Measurements from ENCODE around the gene LDLRAD4.
A peak's percentile ranks its signal among the peaks of the same experiment; 100 is the strongest.

The LDLRAD4 gene

DNA sequence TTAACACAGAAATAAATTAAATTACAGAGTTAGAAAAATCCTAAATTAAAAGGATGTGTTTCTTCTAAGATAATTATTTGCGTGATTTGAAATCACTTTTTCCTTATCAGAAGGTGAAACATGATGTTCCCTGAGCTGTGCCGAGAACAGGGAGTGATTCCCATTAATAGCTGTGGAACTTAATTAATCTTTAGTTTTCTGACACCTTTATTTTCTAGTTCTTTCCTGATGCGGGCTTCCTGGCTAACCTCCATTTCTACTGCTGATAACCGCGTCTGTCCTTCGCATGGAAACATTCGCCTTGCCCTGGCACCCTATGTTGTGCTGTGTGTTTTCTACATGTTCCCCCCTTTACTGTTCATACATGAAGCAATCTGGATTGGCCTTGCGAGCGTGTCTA is 334.9 kb downstream of the LDLRAD4 start:
- no peak for DNase-seq (ENCODE audit: low spot score)

DNA sequence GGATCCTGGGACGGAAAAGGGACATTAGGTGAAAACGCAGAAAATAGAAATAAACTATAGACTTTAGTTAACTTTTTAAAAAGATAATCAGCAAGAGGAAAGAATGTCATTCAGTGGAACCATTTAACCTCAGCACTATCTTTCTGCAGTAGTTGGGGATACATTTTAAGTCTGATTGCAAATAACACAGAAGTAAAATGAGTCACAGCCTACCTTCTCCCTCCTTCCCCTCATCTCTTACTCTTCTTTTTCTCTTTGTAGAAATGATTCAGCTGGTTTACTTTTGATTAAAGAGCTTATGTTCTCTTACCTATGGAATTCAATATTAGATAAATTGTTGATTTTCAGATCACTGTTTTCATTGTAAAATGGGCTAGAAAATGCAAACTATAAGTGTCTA is 336.6 kb downstream of the LDLRAD4 start:
- DNase-seq (ENCODE audit: low spot score): no peak

DNA sequence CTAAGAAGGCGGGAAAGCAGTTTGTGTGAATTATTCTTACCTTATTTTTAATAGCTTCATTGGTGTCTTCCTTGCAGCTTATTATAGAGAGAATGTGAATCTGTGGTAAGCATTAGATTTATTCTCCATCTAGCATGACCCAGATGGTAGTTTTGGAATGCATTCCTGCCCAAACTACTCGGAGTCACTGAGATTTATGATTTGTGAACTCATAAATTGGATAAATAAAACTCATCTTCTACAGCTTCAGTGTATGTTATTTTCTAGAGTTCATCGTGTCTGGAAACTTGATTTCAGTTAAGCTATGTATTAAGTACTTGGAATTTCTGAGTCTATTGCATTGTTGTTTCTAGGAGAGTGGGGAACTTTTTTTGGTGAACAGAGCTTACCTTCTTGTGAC is 337.3 kb downstream of the LDLRAD4 start:
- DNase-seq (ENCODE audit: low spot score): no peak

DNA sequence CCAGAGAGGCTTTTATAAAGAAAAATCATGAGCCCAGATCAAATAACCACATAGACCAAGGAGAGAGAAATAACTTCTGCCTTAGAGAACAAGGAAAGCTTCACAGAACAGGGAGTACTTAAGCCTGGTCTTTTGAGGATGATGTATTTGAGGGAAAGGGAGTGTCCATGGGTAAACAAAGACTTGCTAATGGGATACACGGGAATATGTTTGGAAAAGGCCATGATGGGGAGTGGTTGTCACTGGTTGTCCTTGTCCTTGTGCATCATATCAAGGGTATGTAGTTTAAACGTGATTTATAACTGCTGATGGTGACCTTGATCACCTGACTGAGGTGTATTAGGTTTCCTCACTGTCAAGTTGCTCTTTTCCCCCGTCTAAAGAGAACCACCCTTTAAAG is 337.9 kb downstream of the LDLRAD4 start:
- no peak for DNase-seq (ENCODE audit: low spot score)

DNA sequence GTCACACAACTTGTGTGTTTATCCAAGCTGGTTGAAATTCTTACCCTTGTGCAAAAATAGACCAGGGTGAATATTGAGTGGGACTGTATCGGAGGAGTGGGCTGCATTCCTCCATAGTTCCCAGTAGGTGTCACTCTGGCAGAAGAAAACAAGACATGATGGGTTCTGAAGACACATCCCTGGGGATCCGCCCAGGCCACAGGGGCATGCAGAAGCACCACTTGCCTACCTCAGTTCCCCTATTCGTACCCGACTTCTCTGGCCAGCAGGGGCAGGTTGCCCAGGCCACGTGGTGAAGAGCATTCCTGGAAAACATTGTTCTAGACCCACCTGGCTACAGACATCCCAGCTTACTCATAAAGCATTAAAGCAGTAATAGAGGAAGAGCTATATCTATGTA is 339.6 kb downstream of the LDLRAD4 start:
- peak; percentile 89 for DNase-seq (ENCODE audit: low spot score)

DNA sequence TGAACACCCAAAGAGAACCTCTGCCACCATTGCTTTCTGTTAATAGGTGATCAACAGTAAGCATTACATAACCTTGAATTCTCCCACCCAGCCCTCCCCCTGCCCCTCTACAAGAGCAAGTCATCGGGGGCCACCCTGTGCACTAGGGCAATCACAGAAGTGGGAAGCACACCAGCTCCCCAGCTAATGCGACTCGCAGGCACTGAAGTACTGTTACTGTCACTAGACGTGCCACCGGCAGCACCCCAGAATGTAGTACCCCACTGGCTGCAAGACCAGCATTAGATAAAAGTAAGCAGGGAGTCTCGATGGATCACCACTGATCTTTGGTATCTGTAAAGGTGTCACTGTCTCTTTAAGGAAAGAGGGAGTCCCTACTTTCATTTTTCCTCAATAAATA is 340.2 kb downstream of the LDLRAD4 start:
- no peak for DNase-seq (ENCODE audit: low spot score)

DNA sequence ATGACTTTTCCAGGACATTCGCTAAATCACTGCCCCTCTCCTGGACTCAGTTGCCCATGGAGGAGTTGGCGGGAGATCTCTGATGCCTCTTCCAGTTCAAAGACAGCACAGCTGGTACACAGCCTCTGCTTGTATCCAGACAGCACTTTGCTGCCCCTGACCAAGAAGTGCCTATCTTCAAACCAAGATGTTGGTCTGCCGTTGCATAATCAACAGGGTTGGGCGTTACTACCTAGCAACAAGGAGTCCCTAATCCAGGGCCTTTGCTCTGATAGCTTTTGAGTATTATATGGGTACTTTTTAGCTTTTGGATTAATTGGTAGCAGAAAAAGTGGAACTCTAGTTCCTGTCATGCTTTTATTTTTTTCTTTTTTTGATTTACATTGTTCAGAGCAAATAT is 341.2 kb downstream of the LDLRAD4 start:
- DNase-seq (ENCODE audit: low spot score): no peak

DNA sequence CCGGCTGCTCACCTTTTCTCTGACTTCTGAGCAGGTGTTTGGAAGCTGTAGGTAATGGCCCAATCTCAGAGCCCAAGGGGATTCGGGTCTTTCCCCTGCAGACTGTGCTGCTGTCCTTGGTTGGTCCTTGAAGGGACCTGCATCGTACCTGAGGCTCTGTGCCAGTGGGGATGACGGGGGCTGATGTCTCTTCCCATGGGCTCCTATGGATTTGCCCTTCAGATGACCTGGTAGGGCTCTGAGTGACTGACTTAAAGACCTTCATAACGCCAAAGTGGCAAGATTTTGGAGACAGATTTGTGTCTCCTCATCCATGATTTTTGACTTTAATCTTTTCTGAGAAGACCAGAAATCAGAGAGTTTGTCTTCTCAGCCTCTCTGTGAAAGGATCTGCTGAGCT is 341.7 kb downstream of the LDLRAD4 start:
- no peak for DNase-seq (ENCODE audit: low spot score)

DNA sequence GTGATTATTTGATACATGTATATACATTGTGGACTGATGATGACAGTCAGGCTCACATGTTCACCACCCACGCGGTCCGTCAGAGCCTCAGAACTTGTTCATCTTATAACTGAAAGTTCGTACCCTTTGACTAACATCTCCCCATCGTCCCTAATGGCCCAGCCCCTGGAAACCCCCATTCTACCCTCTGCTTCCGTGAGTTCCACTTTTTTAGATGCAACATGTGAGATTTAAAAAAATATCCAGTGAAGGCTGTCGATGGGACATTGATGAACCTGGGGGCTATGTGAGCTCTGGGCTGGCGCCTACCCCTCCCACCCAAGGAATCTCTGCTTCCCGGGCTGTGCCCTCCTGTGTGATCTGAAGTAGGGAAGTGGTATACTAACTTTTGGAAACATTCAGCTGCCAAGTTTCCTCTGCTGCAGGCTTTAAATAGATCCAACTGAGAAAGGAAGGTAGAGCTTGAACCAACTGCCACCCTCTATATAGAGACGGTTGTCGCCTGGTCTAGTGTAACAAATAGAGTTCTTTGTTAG is 344.0 kb downstream of the LDLRAD4 start:
- DNase-seq (ENCODE audit: low spot score): peak; percentile 39

DNA sequence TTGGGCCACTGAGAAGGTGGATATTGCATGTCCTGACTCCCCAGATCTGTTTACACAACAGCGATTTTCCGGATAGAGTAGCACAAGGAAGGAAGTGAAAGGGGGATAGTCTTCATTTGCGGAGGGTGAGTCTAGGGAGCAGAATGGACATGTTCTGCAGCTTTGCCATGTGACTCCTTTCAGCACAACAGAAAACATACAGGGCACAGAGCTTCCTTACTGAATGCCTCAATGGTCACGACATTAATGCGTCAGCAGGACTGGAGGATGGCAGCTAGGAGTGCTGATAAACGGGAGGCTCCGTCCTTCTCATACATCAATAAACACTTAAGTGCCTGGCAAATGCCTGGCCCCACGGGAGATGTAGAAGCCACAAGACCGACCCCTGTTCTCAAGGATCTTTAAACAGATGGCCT is 344.8 kb downstream of the LDLRAD4 start:
- peak; percentile 90 for DNase-seq (ENCODE audit: low spot score)

DNA sequence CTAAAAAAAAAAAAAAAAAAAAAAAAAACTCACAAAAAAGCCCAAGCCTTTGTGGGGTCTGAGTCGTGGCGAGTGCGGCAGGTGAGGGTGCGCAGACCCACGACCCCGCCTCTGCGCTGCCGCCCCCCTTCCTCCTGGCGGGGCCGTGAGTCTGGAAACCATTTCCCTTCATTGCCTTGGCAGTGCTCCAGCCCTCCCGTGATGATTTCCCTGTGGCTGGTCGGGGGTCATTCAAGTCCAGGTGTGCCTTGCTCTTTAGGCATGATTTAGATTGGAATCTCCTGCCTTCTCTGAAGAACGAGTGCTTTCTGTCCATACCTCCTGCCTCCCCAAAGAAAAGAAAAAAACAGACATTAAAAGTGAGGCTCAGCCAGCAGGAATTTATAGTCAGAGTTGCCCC is 346.0 kb downstream of the LDLRAD4 start:
- DNase-seq (ENCODE audit: low spot score): no peak

DNA sequence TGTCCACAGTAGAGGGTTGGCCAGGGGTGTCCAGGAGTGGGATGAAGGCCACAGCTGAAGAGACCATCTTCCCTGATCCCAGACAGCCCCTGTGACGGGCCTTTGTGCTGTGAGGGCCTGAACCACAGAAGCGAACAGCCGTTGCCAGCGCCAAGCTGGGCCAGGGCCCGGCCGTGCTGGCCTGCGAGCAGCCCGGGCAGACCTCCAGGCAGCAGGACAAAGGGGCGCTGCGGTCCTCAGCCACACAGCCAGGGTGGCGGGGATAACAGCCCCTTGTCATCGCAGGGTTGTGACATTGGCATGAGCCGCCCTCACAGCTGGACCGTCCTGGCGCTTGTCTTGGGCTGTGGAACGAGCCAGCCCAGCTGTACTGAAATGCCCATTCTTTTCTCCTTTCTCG is 346.7 kb downstream of the LDLRAD4 start:
- peak; percentile 99 for DNase-seq (ENCODE audit: low spot score)

DNA sequence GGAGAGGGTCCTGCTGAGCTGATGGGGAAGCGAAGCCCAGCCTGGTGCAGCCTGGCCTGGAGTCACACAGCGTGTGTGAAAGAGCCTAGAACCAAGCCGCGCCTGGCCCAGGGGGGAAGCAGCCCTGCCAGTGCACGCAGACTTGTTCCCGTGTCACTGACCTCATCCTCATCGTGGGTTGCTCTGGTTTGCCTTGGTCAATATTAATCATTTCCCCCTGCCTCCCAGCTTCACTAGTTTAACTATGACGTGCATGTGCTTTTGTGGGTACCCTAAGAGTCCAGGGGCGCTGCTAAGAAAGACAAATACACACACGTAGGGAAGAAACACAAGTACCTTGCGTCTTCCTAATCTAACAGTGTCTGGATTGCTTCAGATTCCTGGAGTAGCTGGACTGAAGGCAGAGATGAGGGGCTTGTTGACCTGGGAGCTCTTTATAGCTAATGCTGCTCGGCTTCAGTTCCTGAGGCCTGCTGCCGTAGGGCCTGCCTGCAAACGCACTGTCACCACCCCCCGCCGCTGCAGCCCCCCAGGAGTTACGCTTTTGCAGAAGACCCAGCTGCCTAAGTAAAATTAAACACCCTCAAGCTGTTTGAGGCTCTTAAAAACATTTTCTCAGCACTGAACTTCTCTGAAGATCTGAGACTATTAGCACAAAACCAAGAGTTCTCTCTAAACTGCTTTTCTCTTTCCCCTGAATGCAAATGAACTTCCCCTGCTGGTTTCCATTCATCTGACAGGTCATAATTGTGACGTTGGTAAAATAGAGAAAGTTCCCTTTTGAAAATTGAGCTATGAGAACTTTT is 348.6 kb downstream of the LDLRAD4 start:
- peak; percentile 88 for DNase-seq (ENCODE audit: low spot score)

DNA sequence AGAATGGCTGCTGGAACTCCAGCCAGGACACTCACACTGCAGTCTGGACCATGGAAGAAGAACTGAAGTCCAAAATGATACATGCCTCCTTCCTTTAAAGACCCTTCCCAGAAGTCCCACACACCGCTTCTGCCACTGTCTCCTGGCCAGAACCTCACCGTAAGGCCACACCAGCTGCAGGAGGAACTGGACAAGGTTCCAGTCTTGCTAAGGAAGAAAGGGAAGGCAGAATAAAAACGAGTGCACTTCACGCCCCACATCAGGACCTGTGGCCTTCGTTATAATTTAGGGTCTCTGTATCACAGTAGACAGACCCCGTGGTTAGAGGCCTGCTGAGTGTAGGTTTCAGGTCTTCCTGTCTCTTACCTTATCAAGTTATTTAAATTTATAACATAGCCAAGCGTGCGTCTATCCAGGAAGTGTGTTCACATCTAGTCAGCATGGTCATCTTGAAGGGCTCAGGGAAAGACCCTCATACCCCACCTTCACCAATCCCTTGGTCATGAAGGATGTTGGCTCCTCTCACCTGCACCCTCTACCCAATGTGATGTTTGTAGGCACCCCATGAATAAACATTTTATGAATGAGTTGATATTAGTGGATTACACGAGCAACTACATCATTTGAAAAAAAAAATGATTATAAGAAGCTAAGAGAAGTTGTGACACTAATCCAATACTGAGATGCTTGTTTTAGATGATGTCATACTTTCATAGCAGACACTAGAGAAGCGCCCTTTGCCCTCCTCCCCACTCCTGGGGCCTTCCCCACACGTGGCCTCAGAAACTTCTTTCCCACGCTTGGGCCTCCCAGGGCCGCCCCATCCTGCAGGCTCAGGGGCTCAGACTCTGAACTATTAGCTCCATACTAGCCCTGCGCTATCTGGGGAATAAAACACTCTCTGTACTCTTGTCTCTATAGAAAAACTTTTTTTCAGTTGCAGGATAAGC is 350.2 kb downstream of the LDLRAD4 start:
- DNase-seq (ENCODE audit: low spot score): no peak

DNA sequence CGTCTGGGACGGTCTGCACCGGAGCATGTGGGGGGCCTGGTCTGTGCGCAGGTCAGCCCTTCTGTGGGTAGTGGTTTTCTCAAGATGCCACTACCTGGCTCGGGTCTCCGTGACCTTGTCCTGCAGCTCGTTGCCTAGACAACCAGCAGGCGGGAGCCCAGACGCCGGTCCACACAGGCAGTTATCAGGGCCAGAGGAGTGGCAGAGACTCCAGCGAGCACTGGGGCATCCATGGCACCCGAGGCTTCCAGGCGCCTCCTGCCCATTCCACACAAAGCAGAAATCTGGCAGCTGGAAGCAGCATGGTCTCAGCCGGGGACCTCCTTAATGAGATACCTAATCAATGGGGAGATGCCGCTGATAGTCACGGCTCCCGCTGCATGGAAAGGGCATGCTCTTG is 351.7 kb downstream of the LDLRAD4 start:
- no peak for DNase-seq (ENCODE audit: low spot score)

DNA sequence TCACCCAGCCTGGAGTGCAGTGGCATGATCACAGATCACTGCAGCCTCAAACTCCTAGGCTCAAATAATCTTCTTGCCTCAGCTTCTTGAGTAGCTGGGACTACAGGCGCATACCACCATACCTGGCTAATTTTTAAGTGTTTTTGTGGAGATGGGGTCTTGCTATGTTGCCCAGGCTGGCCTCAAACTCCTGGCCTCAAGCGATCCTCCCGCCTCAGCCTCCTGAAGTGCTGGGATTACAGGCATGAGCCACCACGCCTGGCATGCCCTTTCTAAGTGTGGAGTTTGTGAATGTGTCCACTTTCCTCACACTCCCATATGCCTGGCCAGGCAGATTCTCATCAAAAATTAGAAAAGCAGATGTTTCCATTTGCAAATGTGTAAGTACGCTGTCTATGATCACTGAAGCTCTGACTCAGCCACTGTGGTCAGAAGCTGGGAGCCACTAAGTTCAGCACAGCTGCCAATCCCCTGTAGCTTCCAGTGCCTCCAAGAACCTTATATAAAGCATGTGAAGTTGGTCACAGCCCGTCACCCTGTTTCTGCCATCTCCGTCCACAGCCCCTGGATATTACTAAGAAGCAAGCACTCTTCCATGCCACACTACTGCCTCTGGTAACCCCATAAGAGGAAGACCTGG is 352.4 kb downstream of the LDLRAD4 start:
- DNase-seq (ENCODE audit: low spot score): no peak

DNA sequence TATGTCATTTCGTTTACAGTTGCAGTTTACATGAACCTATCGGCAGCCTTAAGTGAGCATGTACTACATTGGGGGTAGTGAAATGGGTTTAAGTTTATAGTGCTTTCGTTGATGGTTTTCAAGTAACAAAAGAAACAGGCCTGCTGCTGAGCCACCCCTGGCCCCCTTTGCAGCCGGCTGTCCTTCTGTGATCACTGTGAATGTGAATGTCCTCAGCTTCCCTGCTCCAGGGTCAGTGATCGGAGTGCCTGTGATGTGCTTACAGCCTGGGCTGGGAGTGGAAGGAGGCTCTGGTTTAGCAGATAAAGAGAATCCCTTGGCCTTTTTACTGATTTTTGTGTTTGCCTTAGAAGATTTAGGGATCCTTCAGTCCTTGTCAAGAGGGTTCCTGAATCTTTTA is 353.6 kb downstream of the LDLRAD4 start:
- DNase-seq (ENCODE audit: low spot score): no peak

DNA sequence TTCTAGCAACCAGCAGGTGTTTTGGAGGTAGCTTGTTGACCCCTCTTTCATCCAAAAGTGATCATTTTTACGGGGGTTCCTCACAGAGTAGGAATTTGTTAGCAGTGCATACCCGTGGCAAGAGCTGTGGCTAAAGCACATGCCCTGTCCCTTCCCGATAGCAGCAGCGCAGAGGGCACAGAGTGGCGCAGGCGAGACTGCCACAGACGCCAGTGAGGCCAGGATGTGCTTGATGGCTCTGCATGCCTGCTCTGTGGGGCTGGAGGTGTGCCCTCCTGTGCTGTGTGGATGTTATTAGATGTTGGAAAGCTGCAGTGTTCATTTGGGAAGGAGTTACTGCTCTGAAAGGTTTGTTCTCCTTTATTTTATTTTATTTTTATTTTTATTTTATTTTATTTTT is 354.2 kb downstream of the LDLRAD4 start:
- DNase-seq (ENCODE audit: low spot score): no peak

DNA sequence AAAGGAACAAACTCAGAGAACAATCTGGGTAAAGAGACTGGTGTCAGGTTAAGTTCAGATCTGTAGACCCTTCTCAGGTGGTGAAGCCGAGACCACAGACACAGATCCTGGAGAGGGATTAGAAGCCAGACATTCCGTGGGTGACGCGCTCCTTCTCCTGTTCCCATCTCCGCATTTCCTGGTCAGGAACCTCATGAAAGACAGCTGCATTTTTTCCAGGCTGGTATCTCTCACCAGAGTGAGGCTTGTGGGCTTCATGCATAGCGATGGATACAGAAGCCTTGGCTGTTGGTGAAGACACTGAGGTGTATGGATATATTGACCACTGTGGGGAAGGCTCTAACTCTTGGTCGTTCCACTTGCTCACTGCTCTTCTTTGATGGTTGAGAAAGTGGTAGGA is 355.2 kb downstream of the LDLRAD4 start:
- DNase-seq (ENCODE audit: low spot score): no peak

DNA sequence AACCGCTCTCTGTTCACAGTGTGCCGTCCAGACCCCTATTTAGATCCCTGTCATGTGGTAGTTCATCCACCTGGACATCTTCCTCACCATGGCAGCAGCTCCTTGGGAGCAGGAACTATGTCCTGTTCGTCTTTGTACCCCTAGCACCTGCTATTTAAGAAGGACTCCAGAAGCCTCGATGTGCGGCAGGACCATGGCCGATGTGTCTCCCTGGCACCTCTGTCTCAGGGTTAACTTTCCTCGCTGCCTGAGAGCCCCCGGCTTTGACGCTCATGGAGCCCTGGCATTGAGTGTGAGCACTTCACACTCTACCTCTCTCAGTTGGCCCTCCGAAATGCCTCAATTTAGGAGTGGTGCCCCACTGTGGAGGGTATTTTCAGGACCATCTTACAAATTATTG is 355.8 kb downstream of the LDLRAD4 start:
- no peak for DNase-seq (ENCODE audit: low spot score)

DNA sequence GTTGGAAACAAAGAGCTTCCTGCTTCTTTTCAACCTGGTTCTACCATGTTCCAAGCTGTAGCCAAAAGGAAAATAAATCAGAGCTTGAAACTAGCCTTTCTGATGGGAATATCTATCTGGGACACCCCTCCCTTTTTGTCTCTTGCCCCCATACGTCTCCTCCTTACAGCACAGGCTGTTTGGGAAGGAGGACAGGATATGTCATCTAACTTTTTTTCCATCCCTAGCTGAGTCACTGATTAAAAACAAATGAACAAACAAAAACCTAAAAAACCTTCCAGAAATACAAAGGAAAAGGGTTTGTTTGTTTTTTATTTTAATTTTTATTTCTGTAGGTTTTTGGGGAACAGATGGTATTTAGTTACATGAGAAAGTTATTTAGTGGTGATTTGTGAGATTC is 356.2 kb downstream of the LDLRAD4 start:
- no peak for DNase-seq (ENCODE audit: low spot score)

DNA sequence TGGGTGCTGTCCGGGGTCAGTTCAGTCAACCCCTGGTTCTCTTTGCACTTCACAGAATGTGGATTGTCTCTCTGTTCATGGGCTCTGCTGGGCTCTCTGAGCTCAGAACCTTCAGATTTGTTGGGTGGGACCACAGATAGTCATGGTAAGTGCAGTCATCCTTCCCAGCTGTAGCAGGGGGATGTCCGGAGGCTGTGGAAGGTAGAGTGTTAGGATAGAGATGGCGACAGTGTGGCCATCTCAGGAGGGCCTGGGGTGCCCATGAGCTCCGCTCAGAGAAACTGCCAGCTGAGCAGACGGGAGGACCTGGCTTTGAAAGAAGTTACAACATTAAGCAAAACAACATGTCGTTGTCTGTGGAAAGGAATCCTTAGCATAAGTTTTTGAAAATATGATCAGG is 358.0 kb downstream of the LDLRAD4 start:
- no peak for DNase-seq (ENCODE audit: low spot score)
